HG02973 (cell line): ENCODE data around the gene NRXN3.

Source experiments
- ATAC-seq: cut with Tn5 transposase; IDR thresholded peaks from one replicate; pipeline ENCODE4 v1.9.1; 2021; ENCODE audit warnings: moderate library complexity; ENCODE audit not compliant: unreplicated experiment

Gene NRXN3

DNA sequence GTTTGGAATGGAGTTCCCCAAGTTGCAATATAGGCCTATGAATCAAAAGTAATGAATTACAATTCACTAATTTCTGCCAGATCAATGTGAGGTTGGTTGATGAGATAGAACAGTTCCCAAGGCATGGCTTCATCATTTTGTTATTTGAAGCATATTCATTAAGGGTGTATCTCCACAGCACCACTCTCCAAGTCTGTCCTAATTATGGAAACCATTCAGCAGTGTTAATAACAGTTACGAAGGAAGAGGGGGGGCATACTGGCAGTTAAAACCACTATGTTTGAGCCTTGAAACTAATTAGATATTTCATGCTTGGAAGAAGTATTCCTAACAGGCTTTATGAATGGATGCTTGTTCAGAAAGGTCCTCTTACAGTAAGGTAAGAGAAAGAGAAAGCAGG, 1520.8 kb downstream of the NRXN3 start:
- no peak for ATAC-seq

DNA sequence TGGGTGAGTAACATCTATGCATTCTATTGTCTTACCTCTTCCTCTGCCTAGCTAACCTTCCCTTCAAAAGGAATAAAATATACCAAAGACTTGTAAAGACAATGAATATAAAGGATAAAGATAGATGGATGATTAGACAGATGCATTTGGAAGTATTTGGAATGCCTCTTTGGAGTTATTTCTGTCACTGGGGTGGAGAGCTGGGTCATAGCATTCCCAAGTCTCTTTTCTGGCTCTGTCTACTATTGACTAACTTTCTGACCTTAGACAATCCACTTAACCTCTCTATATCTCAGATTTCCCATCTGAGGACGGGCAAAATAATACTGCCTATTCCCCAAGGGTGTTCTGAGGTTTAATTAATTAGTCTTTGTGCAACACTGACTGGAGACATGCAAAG, 1523.8 kb downstream of the NRXN3 start:
- no peak for ATAC-seq

DNA sequence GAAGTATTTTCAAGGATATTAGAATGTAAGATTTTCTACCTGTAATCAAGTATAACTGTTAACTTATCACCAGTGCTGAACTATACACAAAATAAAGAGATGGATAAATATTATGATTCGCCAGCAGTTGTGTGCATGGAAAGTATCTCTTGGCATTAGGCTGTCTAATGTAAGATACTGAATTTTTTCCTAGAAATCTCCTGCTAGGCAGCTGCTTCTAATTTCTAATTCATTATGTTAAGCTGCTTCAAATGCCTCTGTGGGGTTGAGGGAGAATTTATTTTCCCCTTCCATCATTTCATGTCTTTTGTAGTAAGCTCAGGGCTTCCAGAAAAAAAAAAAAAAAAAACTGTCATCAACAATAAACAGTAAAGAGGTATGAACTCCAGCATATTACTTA, 1525.1 kb downstream of the NRXN3 start:
- ATAC-seq, result no peak

DNA sequence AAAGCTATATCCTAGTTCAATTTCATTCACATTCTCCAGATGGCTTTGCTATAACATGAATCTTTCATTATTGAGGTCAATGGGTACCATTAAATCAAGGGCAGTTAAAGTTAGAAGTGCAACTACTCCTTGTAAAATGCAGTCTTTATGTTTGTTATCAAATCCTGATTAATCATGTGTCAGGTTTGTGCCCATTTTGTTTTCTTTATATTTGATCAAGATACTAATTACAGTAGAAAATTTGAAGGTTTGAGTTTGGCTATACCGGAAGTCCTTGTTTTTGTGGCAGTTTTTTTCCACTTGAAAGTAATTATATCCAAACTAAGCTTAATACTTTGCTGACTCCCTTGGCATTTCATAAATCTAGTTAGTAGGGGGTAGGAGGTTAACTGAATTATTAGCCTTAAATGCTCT, 1528.1 kb downstream of the NRXN3 start:
- no peak for ATAC-seq

DNA sequence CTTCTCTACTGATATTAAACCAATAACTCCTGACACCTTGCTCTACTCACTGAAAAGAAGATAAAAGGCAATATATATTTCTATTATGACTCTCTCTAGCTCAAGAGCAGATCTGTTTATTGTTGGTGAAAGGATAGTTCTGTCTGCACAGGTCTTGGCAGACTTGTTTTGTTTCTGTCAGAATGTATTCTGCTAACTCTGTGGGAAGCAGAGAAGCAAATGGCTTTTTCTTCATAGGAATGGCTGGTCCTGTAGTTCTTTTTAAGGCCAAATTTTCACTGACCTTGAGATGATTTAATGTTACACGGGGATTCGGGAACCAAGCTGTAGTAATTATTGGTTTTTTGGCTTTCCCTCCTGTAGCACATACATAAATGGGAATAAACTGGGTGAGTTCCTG, 1529.0 kb downstream of the NRXN3 start:
- no peak for ATAC-seq

DNA sequence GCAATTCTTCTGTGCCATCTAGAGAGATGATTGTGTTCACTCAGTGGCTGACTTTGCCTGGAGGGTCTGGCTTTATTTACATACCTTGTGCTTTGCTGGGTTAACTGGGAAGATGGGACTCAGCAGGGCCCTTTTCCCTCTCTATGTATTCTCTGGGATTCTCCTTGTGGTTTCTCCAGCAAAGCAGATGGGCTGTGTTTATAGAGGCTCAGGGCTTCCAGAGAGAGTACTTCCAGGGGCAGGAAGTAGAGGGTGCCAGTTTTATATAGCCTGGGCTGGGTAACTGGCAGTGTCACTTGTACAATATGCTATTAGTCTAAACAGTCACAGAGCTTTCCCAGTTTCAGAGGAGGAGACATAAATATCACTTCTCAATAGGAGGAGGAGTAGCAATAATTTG, 1531.2 kb downstream of the NRXN3 start:
- ATAC-seq, result no peak

DNA sequence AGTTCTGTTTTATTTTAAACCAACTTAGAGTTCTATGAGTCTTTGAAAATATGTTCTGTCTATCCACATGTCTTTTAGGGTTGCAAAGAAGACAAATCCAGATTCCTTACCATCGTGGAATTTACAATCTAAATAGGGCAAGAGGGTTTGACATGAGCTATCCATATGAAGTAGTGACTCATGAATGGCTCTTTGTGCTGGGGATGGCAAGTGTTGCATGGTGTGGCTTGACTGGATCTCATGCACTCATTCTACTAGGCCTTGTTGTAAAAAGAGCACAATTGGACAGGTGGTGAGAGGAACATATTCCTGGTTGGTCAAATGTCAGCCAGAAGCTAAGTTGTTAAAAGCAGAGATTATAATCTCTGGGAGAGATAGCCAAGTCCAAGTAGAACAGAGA, 1532.0 kb downstream of the NRXN3 start:
- ATAC-seq, result no peak

DNA sequence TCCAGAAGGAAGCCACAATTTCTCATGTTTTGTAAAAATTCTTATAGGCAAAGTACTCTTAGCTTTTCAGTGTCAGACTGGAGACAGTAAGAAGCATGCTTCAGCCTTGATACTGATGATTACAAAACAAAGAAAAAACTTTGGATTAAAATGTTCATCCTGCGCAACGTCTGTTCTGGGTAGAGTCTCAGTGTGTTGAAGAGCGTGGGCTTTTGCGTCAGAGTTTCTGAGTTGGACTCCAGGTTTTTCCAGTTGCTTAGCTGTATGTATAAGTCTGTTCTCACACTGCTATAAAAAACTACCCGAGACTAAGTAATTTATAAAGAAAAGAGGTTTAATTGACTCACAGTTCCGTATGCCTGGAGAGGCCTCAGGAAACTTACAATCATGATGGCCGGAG, 1533.0 kb downstream of the NRXN3 start:
- ATAC-seq, result no peak

DNA sequence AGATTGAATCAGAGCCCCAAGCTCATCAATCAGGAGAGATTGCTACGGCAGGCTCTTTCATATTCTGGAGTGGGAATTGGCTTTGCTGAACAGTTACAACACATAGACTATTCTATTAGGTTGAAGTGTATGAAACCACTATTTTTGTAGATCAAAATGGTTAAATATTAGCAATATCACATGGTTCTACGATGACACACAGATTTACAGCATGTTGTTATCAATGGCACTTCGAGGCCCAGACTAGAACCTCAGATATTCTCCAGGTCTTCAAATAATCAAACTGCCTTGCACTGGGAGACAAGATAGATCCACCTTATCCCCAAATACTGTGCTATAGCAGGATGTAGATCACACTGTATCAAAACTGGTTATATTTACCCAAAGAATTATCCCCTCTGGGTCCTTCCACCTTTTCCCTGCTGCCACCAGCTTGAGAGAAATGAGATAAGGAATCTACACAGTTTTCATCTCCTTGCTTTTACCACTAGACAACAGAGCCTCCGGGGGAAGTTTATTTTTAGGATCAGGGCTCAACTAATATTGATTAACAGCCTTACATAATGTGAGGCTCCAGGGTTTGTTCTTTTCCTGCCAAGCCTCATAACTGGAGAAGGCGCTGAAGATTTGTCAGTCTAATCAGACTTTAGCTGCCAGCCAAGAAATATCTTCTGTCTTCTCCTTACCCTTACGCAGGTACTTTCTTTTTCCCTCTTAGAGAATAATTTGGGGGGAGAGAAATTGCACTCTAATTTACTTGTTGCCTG, 1534.1 kb downstream of the NRXN3 start:
- ATAC-seq, result no peak

DNA sequence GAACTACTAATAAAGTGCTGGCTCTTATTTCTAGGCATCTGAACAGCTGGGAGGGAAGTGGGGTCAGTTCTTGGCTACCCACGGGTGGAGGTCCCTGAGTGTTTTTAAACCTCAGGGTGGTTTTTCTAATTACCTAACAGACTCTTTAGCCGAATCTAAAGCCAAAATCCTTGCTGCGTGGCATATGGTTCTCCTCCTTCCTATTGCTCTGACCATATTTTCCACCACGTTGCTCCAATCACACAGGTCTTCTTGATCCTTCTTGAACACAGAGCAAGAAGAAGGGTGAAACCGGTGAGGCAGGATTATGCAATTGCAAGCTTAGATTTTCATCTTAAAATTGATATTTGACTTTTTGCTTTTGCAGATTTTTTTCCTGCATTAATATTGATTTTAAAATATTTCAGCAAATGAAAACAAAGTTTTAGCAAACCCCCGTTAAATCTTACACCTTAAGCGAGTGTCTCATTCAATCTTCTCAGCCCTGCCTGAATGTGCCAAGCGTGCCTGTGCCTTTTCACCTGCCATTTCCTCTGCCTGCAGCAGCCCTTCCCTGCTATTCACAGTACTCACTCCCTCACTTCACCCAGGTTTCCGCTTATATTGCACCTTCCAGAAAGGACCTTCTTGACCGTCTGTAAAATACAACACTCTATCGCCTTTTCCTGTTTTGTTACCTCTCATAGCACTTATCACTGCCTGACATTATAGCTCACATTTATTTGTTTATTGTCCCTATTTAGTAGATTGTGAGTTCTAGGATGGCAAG, 1535.1 kb downstream of the NRXN3 start:
- ATAC-seq, result no peak

DNA sequence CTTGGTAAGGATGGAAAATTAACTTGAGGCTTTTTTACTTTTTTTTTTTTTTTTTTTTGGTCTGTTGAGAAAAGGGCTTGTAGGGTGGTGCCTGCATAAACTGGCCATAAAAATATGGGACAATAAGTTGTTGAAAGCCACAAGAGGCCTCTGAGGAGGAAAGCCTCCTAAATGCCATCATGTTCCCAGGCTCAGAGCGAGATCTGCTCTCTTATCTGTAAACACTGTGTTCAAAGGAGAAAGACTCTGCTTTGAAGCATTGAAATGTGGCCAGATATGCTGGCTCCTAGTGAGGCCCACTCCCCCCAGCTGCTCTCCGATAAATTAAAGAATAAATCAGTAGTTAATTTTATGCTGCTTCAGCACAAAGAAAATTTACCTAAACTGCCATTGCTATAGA, 1536.2 kb downstream of the NRXN3 start:
- no peak for ATAC-seq

DNA sequence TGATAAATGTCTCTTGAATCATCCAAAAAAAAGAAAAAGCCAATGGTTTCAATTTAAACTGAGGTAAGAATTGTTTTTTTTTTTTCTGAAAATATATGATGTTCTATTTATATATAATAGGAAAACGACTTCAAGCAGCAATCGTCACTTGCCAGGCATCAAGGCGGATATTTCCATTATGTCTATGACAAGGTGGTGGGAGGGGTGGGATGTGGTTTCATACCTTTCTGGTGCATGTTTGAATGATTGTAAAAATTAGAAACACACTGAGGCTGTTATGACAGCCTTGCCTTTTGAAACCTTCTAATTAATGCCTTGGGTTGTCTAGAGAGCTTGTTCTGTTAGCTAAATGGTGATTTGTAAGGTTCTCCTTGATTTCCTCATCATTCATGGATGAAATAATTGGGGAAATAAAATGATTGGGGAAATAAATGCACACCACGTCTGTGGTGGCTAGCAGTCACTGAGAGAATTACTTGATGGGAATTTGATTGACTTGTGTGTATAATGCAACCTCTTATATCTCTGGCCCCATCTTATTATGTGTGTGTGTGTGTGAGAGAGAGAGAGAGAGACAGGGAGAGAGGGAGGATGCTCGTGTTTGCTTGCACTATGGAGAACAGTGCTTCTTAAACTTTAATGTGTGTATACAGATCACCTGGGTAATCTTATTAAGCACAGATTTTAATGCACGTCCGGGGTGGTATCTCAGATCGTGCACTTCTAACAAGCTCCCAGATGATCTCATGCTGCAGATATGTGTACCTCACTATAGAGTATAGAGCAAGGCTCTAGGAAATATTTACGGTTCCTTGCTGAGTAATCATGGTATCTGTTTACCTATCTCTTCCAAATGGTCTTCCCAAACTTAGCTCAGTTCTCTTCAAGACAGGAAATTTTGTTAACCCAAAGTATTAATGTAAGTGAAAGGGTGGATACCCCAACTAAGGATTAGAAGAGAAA, 1538.5 kb downstream of the NRXN3 start:
- no peak for ATAC-seq

DNA sequence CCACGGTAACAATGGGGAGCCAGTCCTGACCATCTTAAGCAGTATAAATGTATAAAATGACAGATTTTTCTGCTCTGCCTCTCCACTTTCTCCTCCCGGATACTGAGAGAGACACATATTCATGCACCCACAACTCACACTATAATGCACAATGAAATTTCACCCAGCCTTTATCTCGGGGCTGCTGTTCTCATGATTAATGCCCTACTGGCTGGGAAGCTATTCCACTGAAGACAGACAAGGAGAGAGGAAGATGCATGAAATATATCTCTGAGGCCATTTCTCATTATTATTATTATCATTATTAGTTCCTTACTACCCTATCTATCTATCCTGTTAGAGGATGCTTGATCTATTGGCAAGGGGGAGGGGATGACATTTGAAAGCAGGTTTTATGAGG, 1539.4 kb downstream of the NRXN3 start:
- no peak for ATAC-seq

DNA sequence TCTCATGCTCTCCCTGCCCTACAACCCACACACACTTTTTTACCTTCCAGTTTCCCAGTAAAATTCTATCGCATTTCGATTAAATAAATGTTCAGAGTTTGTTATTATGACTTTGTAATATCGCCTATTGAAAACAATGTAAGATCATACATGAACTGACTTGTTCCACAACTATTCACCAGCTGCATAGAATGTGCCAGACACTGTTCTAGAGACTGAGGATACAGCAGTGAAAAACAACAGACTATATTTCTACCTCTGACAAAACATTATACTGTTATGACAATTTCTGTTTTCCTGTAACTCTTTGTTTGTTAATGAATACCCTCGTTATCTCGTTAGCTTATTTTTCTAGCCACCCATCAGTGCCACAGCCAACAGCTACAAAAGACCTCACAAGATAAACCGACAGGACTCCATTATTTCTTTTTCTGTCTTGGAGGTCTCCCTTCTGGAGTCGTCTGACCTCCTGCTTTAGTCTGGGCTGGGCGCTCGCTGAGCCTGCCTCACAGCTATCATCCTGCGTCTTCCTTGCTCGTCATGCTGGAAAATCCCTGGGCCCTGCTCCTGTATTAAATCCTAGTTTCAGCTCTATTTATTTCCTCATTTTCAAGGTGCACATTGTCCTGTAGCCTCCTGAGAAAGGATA, 1542.3 kb downstream of the NRXN3 start:
- ATAC-seq, result no peak

DNA sequence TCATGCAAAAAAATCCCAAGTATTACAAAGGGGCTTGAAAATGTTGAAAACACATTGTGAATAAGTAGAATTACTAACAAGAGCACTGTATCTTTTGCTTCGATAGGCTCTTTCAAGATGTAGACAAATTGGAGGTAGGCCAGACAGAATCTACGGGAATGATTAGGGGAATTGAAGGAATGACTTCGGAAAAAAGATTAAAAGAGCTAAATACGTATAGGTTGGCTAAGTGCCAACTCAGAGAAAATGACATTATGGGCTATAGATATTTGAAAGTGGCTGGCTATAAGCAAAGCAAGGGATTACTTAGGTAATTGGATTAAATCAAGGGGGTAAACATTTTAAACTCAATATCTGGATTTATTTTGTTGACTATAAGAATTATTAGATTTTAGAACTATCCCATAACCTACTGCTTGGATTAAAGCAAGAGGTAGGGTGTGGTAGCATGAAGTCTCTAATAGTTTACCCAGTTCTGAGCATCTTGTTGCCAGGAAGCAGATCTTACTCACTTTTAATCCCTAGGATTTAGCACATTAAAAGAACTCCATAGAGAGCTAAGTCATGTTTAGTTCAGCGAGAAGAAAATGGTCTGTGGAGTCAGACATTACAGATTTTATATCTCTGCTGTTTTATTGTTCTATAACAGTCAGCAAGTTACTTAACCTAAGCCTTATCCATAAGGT, 1551.4 kb downstream of the NRXN3 start:
- ATAC-seq, result no peak

DNA sequence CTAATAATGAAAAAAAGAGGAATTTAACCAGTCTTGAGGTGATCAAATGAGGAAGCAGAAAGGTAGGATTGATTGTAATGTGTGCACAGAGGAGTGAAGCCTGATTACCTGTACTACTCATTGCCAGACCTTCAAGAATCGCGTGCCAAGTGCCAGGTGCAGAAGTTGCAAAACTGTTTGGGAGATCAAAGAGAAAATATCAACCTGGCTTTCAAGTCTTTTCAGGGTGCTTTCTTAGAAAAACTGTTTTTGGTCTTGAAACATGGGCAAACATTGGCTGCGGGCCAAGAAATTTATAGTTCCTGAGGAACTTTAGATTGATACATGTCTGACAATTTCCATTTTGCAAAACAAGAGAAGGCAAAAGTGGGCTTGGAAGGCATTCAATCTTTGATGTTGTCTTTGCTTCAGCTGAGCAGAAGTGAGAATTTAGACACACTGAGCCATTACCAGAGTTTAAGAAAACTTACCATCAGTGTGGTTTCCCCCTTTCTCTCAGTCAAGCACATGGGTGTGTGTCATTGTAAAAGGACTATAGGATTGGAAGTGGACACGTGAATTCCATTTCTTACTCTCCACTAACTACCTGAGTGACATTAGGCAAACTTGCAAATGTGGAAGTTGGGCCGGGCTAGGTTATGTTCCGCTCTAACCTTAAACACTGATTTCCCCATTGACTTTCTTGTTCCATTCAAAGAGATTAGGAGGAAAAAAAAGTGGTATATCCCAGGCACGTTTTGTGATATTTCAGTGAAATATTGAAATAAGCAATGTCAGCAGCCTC, 1555.0 kb downstream of the NRXN3 start:
- ATAC-seq, result no peak

DNA sequence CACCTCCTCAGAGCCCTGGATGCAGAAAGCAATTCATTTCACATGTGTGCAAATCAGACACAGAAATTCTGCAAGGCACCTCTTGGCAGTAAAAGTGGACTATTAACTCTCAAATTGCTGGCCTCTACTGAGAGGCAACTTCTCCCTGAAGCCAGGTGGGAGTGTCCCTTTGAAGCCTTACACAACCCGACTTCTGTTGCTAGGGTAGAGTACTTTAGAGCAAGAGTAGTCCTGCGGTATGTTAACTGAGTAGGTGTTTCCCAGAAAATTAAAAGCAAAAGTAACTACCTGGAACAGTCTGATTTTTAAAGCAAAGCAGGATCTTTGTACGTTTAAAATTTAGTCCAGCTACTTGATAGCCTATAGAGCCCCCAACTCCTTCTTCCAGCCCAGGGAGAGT, 1557.7 kb downstream of the NRXN3 start:
- no peak for ATAC-seq

DNA sequence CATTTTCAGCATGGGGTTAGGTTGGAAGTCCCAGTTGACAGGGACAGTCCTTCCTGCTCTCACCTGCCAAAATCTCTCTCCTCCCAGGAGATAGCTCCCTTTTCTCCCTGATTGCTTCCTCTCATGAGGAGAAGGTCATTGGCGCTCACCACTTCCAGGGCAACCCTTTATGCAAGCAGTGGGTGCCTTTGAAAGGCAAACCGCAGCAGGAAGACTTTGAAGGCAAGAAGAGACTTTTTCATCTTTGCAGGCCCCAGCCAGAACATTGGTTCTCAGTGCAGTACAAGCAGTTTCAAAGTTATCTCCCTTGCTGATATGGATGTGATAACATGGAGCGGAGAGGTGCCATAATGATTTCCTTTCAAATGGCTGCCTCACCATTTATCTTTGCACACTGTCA, 1558.2 kb downstream of the NRXN3 start:
- no peak for ATAC-seq

DNA sequence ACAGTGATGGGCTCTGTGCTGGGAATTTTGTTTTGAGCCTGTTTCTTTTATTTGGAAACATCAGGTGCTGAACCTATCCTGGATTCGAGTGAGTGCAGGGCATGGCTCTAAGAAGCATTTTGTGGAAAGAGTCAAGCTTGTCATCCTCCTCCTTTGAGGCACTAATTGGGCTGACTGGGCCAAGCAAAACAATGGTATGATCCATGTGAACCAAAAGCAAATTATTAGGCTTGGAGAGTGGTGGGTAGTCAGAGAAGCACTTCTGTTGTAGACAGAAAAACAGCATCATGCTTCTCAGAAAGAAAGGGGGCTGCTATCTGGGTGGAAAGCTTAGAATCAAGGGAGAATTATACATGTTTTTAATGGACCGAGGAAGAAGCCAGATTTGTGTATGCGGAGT, 1559.6 kb downstream of the NRXN3 start:
- ATAC-seq, result no peak

DNA sequence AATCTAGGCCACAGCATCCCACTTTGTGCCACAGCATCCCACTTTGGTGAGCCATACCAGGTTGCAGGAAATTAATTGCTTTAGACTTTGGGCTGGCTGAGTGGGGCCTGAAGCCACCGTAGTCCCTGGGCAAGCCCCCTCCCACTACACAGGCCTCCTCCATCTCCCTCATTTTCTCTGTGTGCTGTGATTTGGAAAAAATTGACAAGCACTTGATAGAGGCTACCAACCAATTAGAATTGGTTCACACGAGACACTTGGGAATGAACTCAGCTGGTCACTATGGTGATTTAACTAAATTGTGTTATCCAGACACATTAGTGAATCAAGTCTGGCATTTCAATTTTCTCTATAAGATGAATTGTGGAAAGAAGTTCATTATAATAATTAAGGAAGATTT, 1560.0 kb downstream of the NRXN3 start:
- no peak for ATAC-seq
